HEK293 (cell line): ENCODE data around the gene ADH1C.
"Not testable (repeated sequence)": the region's sequence is repeated elsewhere in the genome, so short reads cannot be mapped to it uniquely, and the experiment has no call there.

ENCODE experiments used
- CTCF ChIA-PET: fragments of 350-600 bp; formaldehyde crosslinking; extraction: SDS; loops from one replicate; lab custom pipeline; 2021; ENCODE audit warnings: antibody characterized with exemption; lab: Yijun Ruan, JAX
- POLR2A ChIA-PET: fragments of 300-600 bp; formaldehyde crosslinking; extraction: SDS; loops from one replicate; lab custom pipeline; 2020; ENCODE audit warnings: antibody characterized with exemption, inconsistent platforms; lab: Yijun Ruan, JAX
- H3K27ac ChIP-seq: fragments of 200-500 bp; sonication (Bioruptor generic); 2 replicates; pipeline ENCODE4 v1.5.1; 2014; ENCODE audit warnings: low read depth, low read length, control low read depth, inconsistent platforms; ENCODE audit errors: extremely low read depth
- H3K36me3 ChIP-seq, 2 experiments: fragments of 200-500 bp in 1 of 2; sonication (Bioruptor generic) in 1 of 2; 1 replicate in 1 of 2; 2 replicates in 1 of 2; pipeline ENCODE4 v1.5.1; 2014 to 2017; ENCODE audit warnings: inconsistent platforms in 2 of 2, low read length in 2 of 2; ENCODE audit not compliant: control insufficient read depth in 2 of 2, insufficient read depth in 1 of 2
- H3K4me1 ChIP-seq: fragments of 200-500 bp; sonication (Bioruptor generic); 2 replicates; pipeline ENCODE4 v1.5.1; 2014; ENCODE audit warnings: mild to moderate bottlenecking, low read length, inconsistent platforms; ENCODE audit not compliant: control insufficient read depth, insufficient read depth
- H3K4me3 ChIP-seq: 2 replicates; pipeline ENCODE4 v1.5.1; 2011; ENCODE audit warnings: low read depth, mild to moderate bottlenecking, control low read depth, low read length, moderate library complexity
- H3K9me3 ChIP-seq: fragments of 200-500 bp; sonication (Bioruptor generic); 2 replicates; pipeline ENCODE4 v1.5.1; 2014; ENCODE audit warnings: low read depth, low read length, inconsistent platforms; ENCODE audit not compliant: control insufficient read depth, insufficient read depth
- CTCF ChIP-seq: fragments of 450-650 bp; formaldehyde crosslinking; IDR thresholded peaks from 2 replicates; pipeline ENCODE4 v1.5.1; 2016; ENCODE audit warnings: missing biosample characterization, missing genetic modification characterization
- HOXA7 ChIP-seq: sonication (generic); formaldehyde crosslinking; IDR thresholded peaks from 2 replicates; pipeline ENCODE4 v1.8.1; 2022; ENCODE audit warnings: missing genetic modification reagents, borderline replicate concordance
- MYNN ChIP-seq: fragments of 450-650 bp; formaldehyde crosslinking; IDR thresholded peaks from 2 replicates; pipeline ENCODE4 v1.5.1; 2016; ENCODE audit warnings: missing biosample characterization, missing genetic modification characterization, borderline replicate concordance
- OVOL3 ChIP-seq: fragments of 450-650 bp; formaldehyde crosslinking; IDR thresholded peaks from 2 replicates; pipeline ENCODE4 v1.5.1; 2016; ENCODE audit warnings: missing biosample characterization, missing genetic modification characterization
- PRDM10 ChIP-seq: fragments of 450-650 bp; formaldehyde crosslinking; IDR thresholded peaks from 2 replicates; pipeline ENCODE4 v1.5.1; 2016; ENCODE audit warnings: missing biosample characterization, missing genetic modification characterization
- REPIN1 ChIP-seq: fragments of 450-650 bp; formaldehyde crosslinking; IDR thresholded peaks from 2 replicates; pipeline ENCODE4 v1.5.1; 2017; ENCODE audit warnings: missing biosample characterization, missing genetic modification characterization, low read depth
- ZBTB1 ChIP-seq: fragments of 450-650 bp; formaldehyde crosslinking; IDR thresholded peaks from 2 replicates; pipeline ENCODE4 v1.5.1; 2016; ENCODE audit warnings: missing biosample characterization, missing genetic modification characterization
- ZBTB10 ChIP-seq: fragments of 450-650 bp; formaldehyde crosslinking; IDR thresholded peaks from 2 replicates; pipeline ENCODE4 v1.5.1; 2016; ENCODE audit warnings: missing biosample characterization, missing genetic modification characterization
- ZBTB48 ChIP-seq: fragments of 450-650 bp; formaldehyde crosslinking; IDR thresholded peaks from 2 replicates; pipeline ENCODE4 v1.5.1; 2016; ENCODE audit warnings: missing biosample characterization, missing genetic modification characterization
- ZEB2 ChIP-seq: fragments of 450-650 bp; formaldehyde crosslinking; IDR thresholded peaks from 2 replicates; pipeline ENCODE4 v1.5.1; 2016; ENCODE audit warnings: missing biosample characterization, missing genetic modification characterization
- ZNF10 ChIP-seq: fragments of 450-650 bp; formaldehyde crosslinking; IDR thresholded peaks from 2 replicates; pipeline ENCODE4 v1.5.1; 2017; ENCODE audit warnings: missing biosample characterization, missing genetic modification characterization
- ZNF175 ChIP-seq: fragments of 450-650 bp; formaldehyde crosslinking; IDR thresholded peaks from 2 replicates; pipeline ENCODE4 v1.5.1; 2016; ENCODE audit warnings: missing biosample characterization, missing genetic modification characterization
- ZNF223 ChIP-seq: fragments of 450-650 bp; formaldehyde crosslinking; IDR thresholded peaks from 2 replicates; pipeline ENCODE4 v1.5.1; 2016; ENCODE audit warnings: missing biosample characterization, missing genetic modification characterization
- ZNF266 ChIP-seq: fragments of 450-650 bp; formaldehyde crosslinking; IDR thresholded peaks from 2 replicates; pipeline ENCODE4 v1.5.1; 2016; ENCODE audit warnings: missing biosample characterization, missing genetic modification characterization, low read depth
- ZNF292 ChIP-seq: fragments of 450-650 bp; formaldehyde crosslinking; IDR thresholded peaks from 2 replicates; pipeline ENCODE4 v1.5.1; 2016; ENCODE audit warnings: low read depth, missing biosample characterization, missing genetic modification characterization, borderline replicate concordance
- ZNF510 ChIP-seq: fragments of 450-650 bp; formaldehyde crosslinking; IDR thresholded peaks from 2 replicates; pipeline ENCODE4 v1.5.1; 2018; ENCODE audit warnings: mild to moderate bottlenecking, missing genetic modification characterization, missing biosample characterization; ENCODE audit not compliant: insufficient replicate concordance
- ZNF549 ChIP-seq: fragments of 450-650 bp; IDR thresholded peaks from 2 replicates; pipeline ENCODE4 v1.5.1; 2018; ENCODE audit warnings: missing biosample characterization, missing genetic modification characterization, mild to moderate bottlenecking, inconsistent platforms, moderate library complexity
- ZNF555 ChIP-seq: fragments of 450-650 bp; formaldehyde crosslinking; conservative IDR thresholded peaks from 2 replicates; pipeline ENCODE4 v1.5.1; 2017; ENCODE audit warnings: missing biosample characterization, mild to moderate bottlenecking, missing genetic modification characterization, inconsistent platforms
- ZNF560 ChIP-seq: fragments of 450-650 bp; formaldehyde crosslinking; IDR thresholded peaks from 2 replicates; pipeline ENCODE4 v1.5.1; 2017; ENCODE audit warnings: missing biosample characterization, missing genetic modification characterization, borderline replicate concordance
- ZNF658 ChIP-seq: fragments of 450-650 bp; formaldehyde crosslinking; IDR thresholded peaks from 2 replicates; pipeline ENCODE4; 2016; ENCODE audit warnings: missing biosample characterization, missing genetic modification characterization
- ZNF768 ChIP-seq: fragments of 450-650 bp; formaldehyde crosslinking; IDR thresholded peaks from 2 replicates; pipeline ENCODE4 v1.5.1; 2018; ENCODE audit warnings: missing biosample characterization, mild to moderate bottlenecking, missing genetic modification characterization

Gene ADH1C

GRCh38 chr4:99324361-99324760 lies 28.2 kb downstream of the ADH1C start:
- ChIA-PET POLR2A (no interaction called here), CTCF (no interaction called here)
- Histone ChIP-seq H3K4me3 (no peak overlapping the region), H3K4me1 (no peaks in the 10 kb centered on the region), H3K27ac (no peak overlapping the region), H3K36me3 (no peaks in the 10 kb centered on the region), H3K9me3 (no peaks in the 10 kb centered on the region)
- TF ChIP-seq PRDM10 (tag by site-specific recombination), result no peak
- TF ChIP-seq OVOL3, result no peak
- TF ChIP-seq ZNF510 (tag by site-specific recombination), result no peak

- Histone ChIP-seq H3K27ac (no peak overlapping the region), H3K4me3 (no peak overlapping the region), H3K36me3 (no peaks in the 10 kb centered on the region), H3K4me1 (no peaks in the 10 kb centered on the region), H3K9me3 (no peaks in the 10 kb centered on the region)
- CTCF ChIA-PET, result no interaction called here
- POLR2A ChIA-PET, result no interaction called here
- TF ChIP-seq CTCF (tag by site-specific recombination), result no peak
- TF ChIP-seq ZNF658 (tag by site-specific recombination), result no peak
- no peak for TF ChIP-seq MYNN
- no peak for TF ChIP-seq REPIN1 (tag by site-specific recombination)
- TF ChIP-seq ZNF560, result no peak
- TF ChIP-seq ZBTB10 (tag by site-specific recombination), result no peak
These were observed 28.8 kb downstream of the ADH1C start for GRCh38 chr4:99323756-99324155.

GRCh38 chr4:99321241-99322191 lies 31.0 kb downstream of the ADH1C start, which contains the start of gene ADH1B:
TSS of gene ADH1B (minus strand) at chr4:99321401. CDS start at chr4:99321331, 70 bp downstream.
- no peaks in the 10 kb centered on the region for H3K4me1 ChIP-seq
- no peak within 1 kb of the TSS for H3K27ac ChIP-seq
- H3K9me3 ChIP-seq, result no peaks in the 10 kb centered on the region
- TF ChIP-seq ZNF555 (tag by site-specific recombination) (no peak), ZBTB1 (tag by site-specific recombination) (no peak), ZNF549 (no peak), ZNF175 (no peak), ZNF223 (no peak), ZNF768 (tag by site-specific recombination) (no peak), ZNF10 (tag by site-specific recombination) (no peak), REPIN1 (tag by site-specific recombination) (no peak), ZNF266 (no peak), ZNF292 (tag by site-specific recombination) (no peak), ZEB2 (tag by site-specific recombination) (no peak), ZBTB48 (no peak), HOXA7 (CRISPR knock-in tag) (no peak)
- CTCF ChIA-PET, result interaction anchor here (0.7 kb wide), 1 partner anchor 124 kb away, joined by 3 read pairs; no protein-coding TSS in a partner anchor
- POLR2A ChIA-PET, result no interaction called here
- H3K36me3 ChIP-seq, result no peaks in the 10 kb centered on the region
- no peak within 1 kb of the TSS for H3K4me3 ChIP-seq

- H3K27ac ChIP-seq, H3K4me1 ChIP-seq, CTCF ChIA-PET, H3K4me3 ChIP-seq, H3K9me3 ChIP-seq, POLR2A ChIA-PET, H3K36me3 ChIP-seq: not testable (repeated sequence)
These were observed 34.7 kb downstream of the ADH1C start for GRCh38 chr4:99317811-99318210.
